Skeletal muscle satellite cell (primary cell): ENCODE data around the gene ARHGEF10L. TPM values are rescaled to one million over a fixed set of nuclear protein-coding genes. Genes with fewer than 3 reads are reported as not detected.
"Not testable (repeated sequence)": the region's sequence is repeated elsewhere in the genome, so short reads cannot be mapped to it uniquely, and the experiment has no call there.

ENCODE experiments used
- H3K27me3 ChIP-seq: 2 replicates; pipeline ENCODE4 v1.7.0; 2013; ENCODE audit warnings: low read length; ENCODE audit not compliant: control insufficient read depth, insufficient read depth
- H3K36me3 ChIP-seq: 2 replicates; pipeline ENCODE4 v1.7.0; 2013; ENCODE audit warnings: mild to moderate bottlenecking, control low read depth, low read length; ENCODE audit not compliant: insufficient read depth
- H3K4me1 ChIP-seq: 2 replicates; pipeline ENCODE4 v1.7.0; 2013; ENCODE audit warnings: low read length; ENCODE audit not compliant: control insufficient read depth, insufficient read depth
- H3K4me2 ChIP-seq: 2 replicates; pipeline ENCODE4 v1.7.0; 2013; ENCODE audit warnings: mild to moderate bottlenecking, low read length
- H3K4me3 ChIP-seq: 2 replicates; pipeline ENCODE4 v1.7.0; 2013; ENCODE audit warnings: low read length
- H3K9ac ChIP-seq: 2 replicates; pipeline ENCODE4 v1.7.0; 2013; ENCODE audit warnings: mild to moderate bottlenecking, low read depth, low read length, moderate library complexity
- H3K9me3 ChIP-seq: replicated peaks from 2 replicates; pipeline ENCODE4 v1.7.0; 2013; ENCODE audit warnings: mild to moderate bottlenecking, control low read depth, low read length
- total RNA-seq: library from RNA; depleted of rRNA; stranded (reverse); fragments of >200 nt; gene quantifications from 2 replicates; pipeline ENCODE4 v1.2.3, GENCODE V29; 2012; rRNA removed

ARHGEF10L gene, protein sequence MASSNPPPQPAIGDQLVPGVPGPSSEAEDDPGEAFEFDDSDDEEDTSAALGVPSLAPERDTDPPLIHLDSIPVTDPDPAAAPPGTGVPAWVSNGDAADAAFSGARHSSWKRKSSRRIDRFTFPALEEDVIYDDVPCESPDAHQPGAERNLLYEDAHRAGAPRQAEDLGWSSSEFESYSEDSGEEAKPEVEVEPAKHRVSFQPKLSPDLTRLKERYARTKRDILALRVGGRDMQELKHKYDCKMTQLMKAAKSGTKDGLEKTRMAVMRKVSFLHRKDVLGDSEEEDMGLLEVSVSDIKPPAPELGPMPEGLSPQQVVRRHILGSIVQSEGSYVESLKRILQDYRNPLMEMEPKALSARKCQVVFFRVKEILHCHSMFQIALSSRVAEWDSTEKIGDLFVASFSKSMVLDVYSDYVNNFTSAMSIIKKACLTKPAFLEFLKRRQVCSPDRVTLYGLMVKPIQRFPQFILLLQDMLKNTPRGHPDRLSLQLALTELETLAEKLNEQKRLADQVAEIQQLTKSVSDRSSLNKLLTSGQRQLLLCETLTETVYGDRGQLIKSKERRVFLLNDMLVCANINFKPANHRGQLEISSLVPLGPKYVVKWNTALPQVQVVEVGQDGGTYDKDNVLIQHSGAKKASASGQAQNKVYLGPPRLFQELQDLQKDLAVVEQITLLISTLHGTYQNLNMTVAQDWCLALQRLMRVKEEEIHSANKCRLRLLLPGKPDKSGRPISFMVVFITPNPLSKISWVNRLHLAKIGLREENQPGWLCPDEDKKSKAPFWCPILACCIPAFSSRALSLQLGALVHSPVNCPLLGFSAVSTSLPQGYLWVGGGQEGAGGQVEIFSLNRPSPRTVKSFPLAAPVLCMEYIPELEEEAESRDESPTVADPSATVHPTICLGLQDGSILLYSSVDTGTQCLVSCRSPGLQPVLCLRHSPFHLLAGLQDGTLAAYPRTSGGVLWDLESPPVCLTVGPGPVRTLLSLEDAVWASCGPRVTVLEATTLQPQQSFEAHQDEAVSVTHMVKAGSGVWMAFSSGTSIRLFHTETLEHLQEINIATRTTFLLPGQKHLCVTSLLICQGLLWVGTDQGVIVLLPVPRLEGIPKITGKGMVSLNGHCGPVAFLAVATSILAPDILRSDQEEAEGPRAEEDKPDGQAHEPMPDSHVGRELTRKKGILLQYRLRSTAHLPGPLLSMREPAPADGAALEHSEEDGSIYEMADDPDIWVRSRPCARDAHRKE (N-terminal part only)
- total RNA-seq, result 11.9 and 14.4 TPM in 2 replicates

DNA sequence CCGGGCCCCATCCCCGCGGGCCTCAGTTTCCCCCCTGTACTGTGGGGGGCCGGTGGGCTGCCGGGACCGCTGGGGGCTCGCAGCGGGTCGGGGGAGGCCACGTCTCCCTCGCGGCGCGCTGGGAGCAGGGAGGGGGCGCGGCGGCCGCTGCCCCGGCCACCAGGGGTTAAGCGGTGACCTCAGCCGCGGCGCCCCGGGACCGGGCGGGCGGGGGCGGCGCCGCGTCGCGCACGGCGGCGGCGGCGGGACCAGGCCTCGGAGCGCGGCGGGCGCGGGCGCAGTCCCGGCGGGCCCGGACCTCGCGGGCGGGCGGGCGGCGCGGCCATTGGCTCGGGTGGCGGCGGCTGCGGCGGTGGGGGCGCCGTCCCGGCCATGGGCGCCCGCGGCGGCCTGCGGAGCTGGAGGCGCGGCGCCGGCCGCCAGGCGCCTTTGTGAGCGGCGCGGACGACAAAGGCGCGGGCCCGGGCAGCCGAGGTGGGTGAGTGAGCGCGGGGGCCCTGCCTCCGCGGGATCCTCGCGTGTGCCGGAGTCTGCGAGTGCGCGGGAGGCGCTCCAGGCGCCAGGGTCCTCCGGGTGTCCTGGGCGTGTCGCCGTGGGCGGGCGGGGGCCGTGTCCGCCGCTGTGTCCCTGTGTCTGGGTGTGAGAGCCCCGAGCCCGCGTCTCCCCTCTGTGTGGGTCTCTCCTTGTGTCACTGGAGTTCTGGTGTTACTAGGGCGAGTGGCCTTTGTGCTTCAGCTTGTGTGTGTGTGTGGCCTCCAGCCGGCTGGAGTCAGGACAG, at the start of gene ARHGEF10L:
Gene ARHGEF10L, plus strand, starts transcription at position 222 of the 778 bp plus-strand sequence. CDS start 40,898 bp downstream, outside the sequence.
- H3K9me3 ChIP-seq, result no peaks in the 10 kb centered on the region
- H3K4me1 ChIP-seq, result peaks cover 22% of the 10 kb centered on the region
- peak within 1 kb of the TSS; percentile 93 for H3K9ac ChIP-seq
- H3K36me3 ChIP-seq, result no peaks in the 10 kb centered on the region
- H3K4me3 ChIP-seq, result peak within 1 kb of the TSS; percentile 100
- no peaks in the 10 kb centered on the region for H3K27me3 ChIP-seq
- H3K4me2 ChIP-seq, result peak within 1 kb of the TSS; percentile 84

DNA sequence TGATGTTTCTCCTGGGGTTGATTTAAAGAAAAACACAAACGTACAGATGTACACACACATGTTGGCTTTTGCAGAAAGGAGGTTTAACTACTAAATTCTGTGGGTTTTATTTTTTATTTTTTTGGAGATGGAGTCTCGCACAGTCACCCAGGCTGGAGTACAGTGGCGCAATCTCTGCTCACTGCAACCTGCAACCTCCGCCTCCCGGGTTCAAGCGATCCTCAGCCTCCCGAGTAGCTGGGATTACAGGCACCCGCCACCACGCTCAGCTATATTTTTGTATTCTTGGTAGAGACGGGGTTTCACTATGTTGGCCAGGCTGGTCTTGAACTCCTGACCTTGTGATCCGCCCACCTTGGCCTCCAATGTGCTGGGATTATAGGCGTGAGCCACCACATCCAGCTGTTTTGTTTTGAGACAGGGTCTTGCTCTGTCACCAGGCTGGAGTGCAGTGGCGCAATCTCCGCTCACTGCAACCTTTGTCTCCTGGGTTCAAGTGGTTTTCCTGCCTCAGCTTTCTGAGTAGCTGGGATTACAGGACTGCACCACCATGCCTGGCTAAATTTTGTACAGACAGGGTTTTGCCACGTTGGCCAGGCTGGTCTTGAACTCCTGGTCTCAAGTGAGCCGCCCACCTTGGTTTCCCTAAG, 49.6 kb upstream of the ARHGEF10L start:
- not testable (repeated sequence) for H3K4me1 ChIP-seq, H3K9ac ChIP-seq, H3K36me3 ChIP-seq, H3K27me3 ChIP-seq, H3K9me3 ChIP-seq, H3K4me2 ChIP-seq, H3K4me3 ChIP-seq

DNA sequence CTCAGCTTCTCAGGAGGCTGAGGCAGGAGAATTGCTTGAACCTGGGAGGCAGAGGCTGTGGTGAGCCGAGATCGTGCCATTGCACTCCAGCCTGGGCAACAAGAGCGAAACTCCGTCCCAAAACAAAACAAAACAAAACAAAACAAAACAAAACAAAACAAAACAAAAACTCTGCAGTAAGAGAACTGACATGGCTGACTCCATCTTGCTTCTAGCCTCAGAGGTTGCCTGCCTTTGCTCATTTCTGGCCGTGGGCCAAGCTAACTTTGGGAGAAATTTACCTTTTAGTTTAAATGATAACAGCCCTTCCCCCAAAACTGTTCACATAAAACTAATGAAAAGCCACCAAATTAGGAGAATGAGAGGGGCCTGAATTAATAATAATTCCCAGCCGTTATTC, 48.8 kb upstream of the ARHGEF10L start:
- H3K36me3 ChIP-seq, H3K4me2 ChIP-seq, H3K4me1 ChIP-seq, H3K9me3 ChIP-seq, H3K27me3 ChIP-seq, H3K9ac ChIP-seq, H3K4me3 ChIP-seq: not testable (repeated sequence)

- no peak overlapping the region for H3K9ac ChIP-seq
- no peaks in the 10 kb centered on the region for H3K9me3 ChIP-seq
- no peak overlapping the region for H3K4me3 ChIP-seq
- no peak overlapping the region for H3K4me2 ChIP-seq
- H3K4me1 ChIP-seq, result no peaks in the 10 kb centered on the region
- H3K36me3 ChIP-seq, result no peaks in the 10 kb centered on the region
- peaks cover 10% of the 10 kb centered on the region for H3K27me3 ChIP-seq
Observed at GRCh38 chr1:17494114-17494729, 45.3 kb upstream of the ARHGEF10L start.

DNA sequence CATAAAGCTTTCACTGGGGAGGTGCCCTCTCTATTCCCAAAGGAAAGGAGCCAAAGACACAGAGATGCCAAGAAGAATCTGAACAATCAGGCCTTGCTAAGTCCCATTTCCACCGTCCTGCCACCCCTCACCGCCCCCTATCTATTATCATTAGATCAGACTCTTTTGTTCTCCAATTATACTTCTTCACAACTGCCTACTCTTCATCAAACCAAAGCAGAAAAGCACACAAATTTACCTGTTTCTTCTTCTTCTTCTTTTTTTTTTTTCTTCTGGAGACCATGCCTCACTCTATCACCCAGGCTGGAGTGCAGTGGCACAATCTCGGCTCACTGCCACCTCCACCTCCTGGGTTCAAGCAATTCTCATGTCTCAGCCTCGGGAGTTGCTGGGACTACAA, 43.1 kb upstream of the ARHGEF10L start:
- H3K4me1 ChIP-seq, result no peaks in the 10 kb centered on the region
- no peak overlapping the region for H3K4me2 ChIP-seq
- H3K4me3 ChIP-seq, result no peak overlapping the region
- no peaks in the 10 kb centered on the region for H3K36me3 ChIP-seq
- H3K9ac ChIP-seq, result no peak overlapping the region
- H3K9me3 ChIP-seq, result no peaks in the 10 kb centered on the region
- H3K27me3 ChIP-seq, result peaks cover 10% of the 10 kb centered on the region

- Histone ChIP-seq H3K4me1 (peaks cover 6% of the 10 kb centered on the region), H3K27me3 (peaks cover 10% of the 10 kb centered on the region), H3K9ac (no peak overlapping the region), H3K4me3 (no peak overlapping the region), H3K4me2 (no peak overlapping the region), H3K36me3 (no peaks in the 10 kb centered on the region), H3K9me3 (no peaks in the 10 kb centered on the region)
Observed at GRCh38 chr1:17498214-17498613, 41.3 kb upstream of the ARHGEF10L start.

- H3K9ac ChIP-seq, result no peak overlapping the region
- peaks cover 6% of the 10 kb centered on the region for H3K4me1 ChIP-seq
- peaks cover 10% of the 10 kb centered on the region for H3K27me3 ChIP-seq
- no peak overlapping the region for H3K4me3 ChIP-seq
- no peaks in the 10 kb centered on the region for H3K36me3 ChIP-seq
- peak overlapping the region; percentile 57 for H3K4me2 ChIP-seq
- no peaks in the 10 kb centered on the region for H3K9me3 ChIP-seq
Observed at GRCh38 chr1:17502326-17502778, 37.1 kb upstream of the ARHGEF10L start.

GRCh38 chr1:17503146-17503545, 36.4 kb upstream of the ARHGEF10L start:
- Histone ChIP-seq H3K36me3 (no peaks in the 10 kb centered on the region), H3K4me2 (no peak overlapping the region), H3K4me3 (no peak overlapping the region)

DNA sequence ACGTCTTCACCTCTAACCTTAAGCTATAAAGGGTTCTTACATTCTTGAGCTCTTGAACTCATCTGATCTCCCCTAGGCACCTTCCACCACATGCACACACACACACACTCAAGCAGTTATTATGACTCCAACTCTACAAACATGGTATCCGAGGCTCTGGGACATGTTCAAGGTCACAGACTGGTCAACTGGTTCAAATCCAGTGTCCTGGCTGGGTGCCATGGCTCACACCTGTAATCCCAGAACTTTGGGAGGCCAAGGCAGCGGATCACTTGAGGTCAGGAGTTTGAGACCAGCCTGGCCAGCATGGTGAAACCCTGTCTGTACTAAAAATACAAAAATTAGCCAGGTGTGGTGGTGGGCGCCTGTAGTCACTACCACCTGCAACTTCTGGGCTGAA, 32.3 kb upstream of the ARHGEF10L start:
- H3K4me2 ChIP-seq, H3K4me1 ChIP-seq, H3K9me3 ChIP-seq, H3K9ac ChIP-seq, H3K4me3 ChIP-seq, H3K27me3 ChIP-seq, H3K36me3 ChIP-seq: not testable (repeated sequence)

More at GRCh38 chr1:17503146-17503545, 36.4 kb upstream of the ARHGEF10L start:
- Histone ChIP-seq H3K4me1 (peaks cover 6% of the 10 kb centered on the region), H3K27me3 (peaks cover 3% of the 10 kb centered on the region), H3K9ac (no peak overlapping the region), H3K9me3 (no peaks in the 10 kb centered on the region)

GRCh38 chr1:17507915-17508314, 31.6 kb upstream of the ARHGEF10L start:
- no peak overlapping the region for H3K4me2 ChIP-seq
- no peaks in the 10 kb centered on the region for H3K9me3 ChIP-seq
- H3K36me3 ChIP-seq, result no peaks in the 10 kb centered on the region
- no peaks in the 10 kb centered on the region for H3K27me3 ChIP-seq
- H3K9ac ChIP-seq, result no peak overlapping the region
- peaks cover under 1% of the 10 kb centered on the region for H3K4me1 ChIP-seq
- H3K4me3 ChIP-seq, result no peak overlapping the region
